ENCODE measurements around the gene DRC1. TPM values are rescaled to one million over a fixed set of nuclear protein-coding genes. Genes with fewer than 3 reads are reported as not detected.

DRC1 gene
- total RNA-seq, 2 experiments from 2014 or later, result not detected

DNA sequence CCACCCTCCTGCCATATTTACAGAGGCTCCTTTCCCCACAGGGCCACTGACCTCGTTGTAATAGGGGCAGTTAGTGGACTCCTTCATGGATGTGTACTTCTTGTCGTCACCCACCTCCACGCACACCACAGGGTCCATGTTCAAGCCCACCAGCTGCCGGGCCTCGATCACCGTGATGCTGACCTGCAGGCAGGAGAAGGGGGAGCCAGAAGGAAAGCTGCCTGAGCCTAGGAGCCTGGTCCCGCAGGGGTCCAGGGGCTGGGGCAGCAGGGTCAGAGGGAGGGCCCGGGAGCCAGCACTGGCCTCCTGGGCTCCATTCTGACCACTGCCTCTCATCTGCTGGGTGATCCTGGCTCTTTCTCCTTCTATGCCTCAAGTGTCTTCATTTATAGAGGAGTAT, 93.2 kb downstream of the DRC1 start:
- CTCF ChIA-PET (ENCODE audit: unreplicated experiment), result no interaction called here
- Histone ChIP-seq H3K9me3 (ENCODE audit: low read length) (no peaks in the 10 kb centered on the region), H3K4me1 (ENCODE audit: insufficient read depth, low read length, poor library complexity, severe bottlenecking) (no peaks in the 10 kb centered on the region), H4K20me1 (ENCODE audit: insufficient read depth, low read length) (no peaks in the 10 kb centered on the region), H3K79me2 (ENCODE audit: insufficient read depth, low read depth, low read length) (no peaks in the 10 kb centered on the region), H3K4me3 (ENCODE audit: low read depth, low read length, poor library complexity, severe bottlenecking) (no peak overlapping the region), H3K4me2 (ENCODE audit: low read length) (no peak overlapping the region), H3K36me3 (ENCODE audit: insufficient read depth, low read length) (no peaks in the 10 kb centered on the region), H2AFZ (ENCODE audit: low read length) (no peak overlapping the region), H3K9me2 (ENCODE audit: insufficient read depth, low read length) (no peaks in the 10 kb centered on the region), H3K27ac (ENCODE audit: low read depth, low read length, poor library complexity, severe bottlenecking) (no peak overlapping the region)
- TF ChIP-seq EZH2phosphoT487 (IDR thresholded peaks at IDR 0.05; ENCODE audit: borderline replicate concordance, low read depth, low read length), result no peak
- TF ChIP-seq, protein P1, sequence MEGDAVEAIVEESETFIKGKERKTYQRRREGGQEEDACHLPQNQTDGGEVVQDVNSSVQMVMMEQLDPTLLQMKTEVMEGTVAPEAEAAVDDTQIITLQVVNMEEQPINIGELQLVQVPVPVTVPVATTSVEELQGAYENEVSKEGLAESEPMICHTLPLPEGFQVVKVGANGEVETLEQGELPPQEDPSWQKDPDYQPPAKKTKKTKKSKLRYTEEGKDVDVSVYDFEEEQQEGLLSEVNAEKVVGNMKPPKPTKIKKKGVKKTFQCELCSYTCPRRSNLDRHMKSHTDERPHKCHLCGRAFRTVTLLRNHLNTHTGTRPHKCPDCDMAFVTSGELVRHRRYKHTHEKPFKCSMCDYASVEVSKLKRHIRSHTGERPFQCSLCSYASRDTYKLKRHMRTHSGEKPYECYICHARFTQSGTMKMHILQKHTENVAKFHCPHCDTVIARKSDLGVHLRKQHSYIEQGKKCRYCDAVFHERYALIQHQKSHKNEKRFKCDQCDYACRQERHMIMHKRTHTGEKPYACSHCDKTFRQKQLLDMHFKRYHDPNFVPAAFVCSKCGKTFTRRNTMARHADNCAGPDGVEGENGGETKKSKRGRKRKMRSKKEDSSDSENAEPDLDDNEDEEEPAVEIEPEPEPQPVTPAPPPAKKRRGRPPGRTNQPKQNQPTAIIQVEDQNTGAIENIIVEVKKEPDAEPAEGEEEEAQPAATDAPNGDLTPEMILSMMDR (conservative IDR thresholded peaks at IDR 0.05; ENCODE audit: low read length), result no peak
- intact Hi-C loops (cut with micrococcal nuclease; ENCODE audit: unreplicated experiment), result no loop called here
- POLR2A ChIA-PET, result no interaction called here
- BruUV-seq (replicated peaks), result no TSS peak
- DNase-seq (ENCODE audit: low spot score), result no peak

DNA sequence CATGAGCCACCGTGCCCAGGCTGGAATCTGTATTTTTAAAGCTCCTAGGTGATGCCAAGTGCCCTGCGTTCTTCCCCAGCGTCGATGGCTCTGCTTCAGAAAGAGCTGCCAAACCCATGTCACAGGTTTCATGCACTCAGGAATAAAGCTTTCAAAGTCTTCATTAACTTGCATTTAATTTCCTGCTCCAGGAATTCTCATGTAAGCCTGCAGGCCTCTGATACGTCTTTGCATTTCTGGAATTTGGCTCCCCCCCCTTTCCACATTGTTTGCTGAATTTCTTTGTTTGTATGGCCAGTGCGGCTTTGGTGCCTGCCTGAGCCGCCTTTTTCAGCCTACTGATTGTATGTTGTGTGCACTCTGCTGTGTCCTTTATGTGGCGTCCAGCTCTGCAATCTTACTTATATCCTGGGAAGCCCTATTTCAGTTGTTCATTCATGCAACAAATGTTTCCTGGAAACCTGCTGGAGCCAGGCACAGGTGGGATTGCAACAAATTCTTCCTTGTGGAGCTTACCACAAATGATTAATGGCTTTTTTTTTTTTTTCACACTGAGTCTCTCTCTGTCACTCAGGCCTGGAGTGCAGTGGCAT, 94.1 kb downstream of the DRC1 start:
- Histone ChIP-seq H3K36me3 (ENCODE audit: insufficient read depth, low read length) (no peaks in the 10 kb centered on the region), H3K4me3 (ENCODE audit: low read depth, low read length, poor library complexity, severe bottlenecking) (no peak overlapping the region), H3K27ac (ENCODE audit: low read depth, low read length, poor library complexity, severe bottlenecking) (no peak overlapping the region), H3K4me1 (ENCODE audit: insufficient read depth, low read length, poor library complexity, severe bottlenecking) (no peaks in the 10 kb centered on the region), H3K9me2 (ENCODE audit: insufficient read depth, low read length) (no peaks in the 10 kb centered on the region), H4K20me1 (ENCODE audit: insufficient read depth, low read length) (no peaks in the 10 kb centered on the region), H3K4me2 (ENCODE audit: low read length) (no peak overlapping the region), H3K9me3 (ENCODE audit: low read length) (no peaks in the 10 kb centered on the region), H3K79me2 (ENCODE audit: insufficient read depth, low read depth, low read length) (no peaks in the 10 kb centered on the region), H2AFZ (ENCODE audit: low read length) (no peak overlapping the region)
- intact Hi-C loops (cut with micrococcal nuclease; ENCODE audit: unreplicated experiment), result no loop called here
- TF ChIP-seq, protein P1 (conservative IDR thresholded peaks at IDR 0.05; ENCODE audit: low read length), result no peak
- TF ChIP-seq EZH2phosphoT487 (IDR thresholded peaks at IDR 0.05; ENCODE audit: borderline replicate concordance, low read depth, low read length), result no peak
- no TSS peak for BruUV-seq (replicated peaks)
- DNase-seq (ENCODE audit: low spot score), result no peak
- ChIA-PET POLR2A (interaction anchor here (0.6 to 0.7 kb wide), 2 partner anchors 206 to 264 kb away, joined by 3 read pairs; no protein-coding TSS in a partner anchor), CTCF (ENCODE audit: unreplicated experiment) (no interaction called here)

DNA sequence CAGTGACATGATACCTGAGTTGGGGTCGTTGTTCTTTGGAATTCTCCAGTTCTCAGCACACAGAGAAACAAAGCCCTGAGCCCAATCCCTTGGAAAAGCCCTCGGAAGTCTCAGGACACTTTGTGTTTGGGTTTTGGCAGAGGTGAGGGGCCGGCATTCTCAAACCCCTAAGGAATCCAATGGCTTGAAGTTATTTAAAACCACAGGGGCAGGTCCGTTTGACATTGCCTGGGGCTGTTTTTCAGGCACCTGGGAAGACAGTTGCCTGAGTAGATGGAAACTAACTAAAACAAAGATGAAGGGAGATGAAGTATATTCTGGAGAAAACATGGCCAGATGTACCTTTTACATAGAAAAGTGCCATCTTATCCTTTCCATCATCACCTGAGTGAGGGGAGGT, 98.7 kb downstream of the DRC1 start:
- Histone ChIP-seq H3K4me1 (ENCODE audit: insufficient read depth, low read length, poor library complexity, severe bottlenecking) (no peaks in the 10 kb centered on the region), H4K20me1 (ENCODE audit: insufficient read depth, low read length) (no peaks in the 10 kb centered on the region), H3K9me2 (ENCODE audit: insufficient read depth, low read length) (no peaks in the 10 kb centered on the region), H3K9me3 (ENCODE audit: low read length) (no peaks in the 10 kb centered on the region), H3K4me3 (ENCODE audit: low read depth, low read length, poor library complexity, severe bottlenecking) (no peak overlapping the region), H3K4me2 (ENCODE audit: low read length) (no peak overlapping the region), H3K36me3 (ENCODE audit: insufficient read depth, low read length) (no peaks in the 10 kb centered on the region), H3K27ac (ENCODE audit: low read depth, low read length, poor library complexity, severe bottlenecking) (no peak overlapping the region), H2AFZ (ENCODE audit: low read length) (no peak overlapping the region), H3K79me2 (ENCODE audit: insufficient read depth, low read depth, low read length) (no peaks in the 10 kb centered on the region)
- no TSS peak for BruUV-seq (replicated peaks)
- intact Hi-C loops (cut with micrococcal nuclease; ENCODE audit: unreplicated experiment), result loop anchor here (5.0 kb wide), 1 partner anchor 77 kb away; no protein-coding TSS in a partner anchor
- TF ChIP-seq, protein P1 (conservative IDR thresholded peaks at IDR 0.05; ENCODE audit: low read length), result no peak
- no peak for TF ChIP-seq EZH2phosphoT487 (IDR thresholded peaks at IDR 0.05; ENCODE audit: borderline replicate concordance, low read depth, low read length)
- DNase-seq (ENCODE audit: low spot score), result no peak
- ChIA-PET POLR2A (no interaction called here), CTCF (ENCODE audit: unreplicated experiment) (no interaction called here)
